HFFc6 (cell line): ENCODE measurements around the gene SV2B. TPM values are rescaled to one million over a fixed set of nuclear protein-coding genes. Genes with fewer than 3 reads are reported as not detected.

Experiments
- DNase-seq: peaks from one replicate; pipeline ENCODE4 v3.0.0-alpha.2; 2018
- H3K27ac Mint-ChIP-seq: 2 replicates; pipeline ENCODE4 v1.8.0; 2020; ENCODE audit warnings: mild to moderate bottlenecking, mixed read lengths
- H3K27me3 Mint-ChIP-seq: 2 replicates; pipeline ENCODE4 v1.8.0; 2021; ENCODE audit warnings: mild to moderate bottlenecking, moderate library complexity, mixed read lengths; ENCODE audit not compliant: insufficient read depth
- H3K36me3 Mint-ChIP-seq: 2 replicates; pipeline ENCODE4 v1.8.0; 2021; ENCODE audit warnings: low read depth, mixed read lengths
- H3K4me1 Mint-ChIP-seq: 2 replicates; pipeline ENCODE4 v1.8.0; 2020; ENCODE audit warnings: low read depth, mixed read lengths
- H3K4me3 Mint-ChIP-seq: 2 replicates; pipeline ENCODE4 v1.8.0; 2020; ENCODE audit warnings: mild to moderate bottlenecking, moderate library complexity, mixed read lengths
- H3K9me3 Mint-ChIP-seq: 2 replicates; pipeline ENCODE4 v1.8.0; 2020; ENCODE audit warnings: mild to moderate bottlenecking, mixed read lengths
- total RNA-seq, 6 experiments: library from RNA; stranded (reverse); fragmentation: NEBNext Ultra II Directional; extraction: Animal tissue kit (Norgen Biotek cat#: 25700); gene quantifications; 2 replicates in 1 of 6; 3 replicates in 5 of 6; pipeline ENCODE4 v1.2.3, GENCODE V29; 2021
- TF ChIP-seq, protein P1 (sequence below): fragments of 200-600 bp; sonication (generic); IDR thresholded peaks from 2 replicates; pipeline ENCODE4 v1.5.0; 2021; ENCODE audit warnings: antibody characterized with exemption, mild to moderate bottlenecking

The SV2B gene
- total RNA-seq, 6 experiments from 2014 or later = not detected

DNA sequence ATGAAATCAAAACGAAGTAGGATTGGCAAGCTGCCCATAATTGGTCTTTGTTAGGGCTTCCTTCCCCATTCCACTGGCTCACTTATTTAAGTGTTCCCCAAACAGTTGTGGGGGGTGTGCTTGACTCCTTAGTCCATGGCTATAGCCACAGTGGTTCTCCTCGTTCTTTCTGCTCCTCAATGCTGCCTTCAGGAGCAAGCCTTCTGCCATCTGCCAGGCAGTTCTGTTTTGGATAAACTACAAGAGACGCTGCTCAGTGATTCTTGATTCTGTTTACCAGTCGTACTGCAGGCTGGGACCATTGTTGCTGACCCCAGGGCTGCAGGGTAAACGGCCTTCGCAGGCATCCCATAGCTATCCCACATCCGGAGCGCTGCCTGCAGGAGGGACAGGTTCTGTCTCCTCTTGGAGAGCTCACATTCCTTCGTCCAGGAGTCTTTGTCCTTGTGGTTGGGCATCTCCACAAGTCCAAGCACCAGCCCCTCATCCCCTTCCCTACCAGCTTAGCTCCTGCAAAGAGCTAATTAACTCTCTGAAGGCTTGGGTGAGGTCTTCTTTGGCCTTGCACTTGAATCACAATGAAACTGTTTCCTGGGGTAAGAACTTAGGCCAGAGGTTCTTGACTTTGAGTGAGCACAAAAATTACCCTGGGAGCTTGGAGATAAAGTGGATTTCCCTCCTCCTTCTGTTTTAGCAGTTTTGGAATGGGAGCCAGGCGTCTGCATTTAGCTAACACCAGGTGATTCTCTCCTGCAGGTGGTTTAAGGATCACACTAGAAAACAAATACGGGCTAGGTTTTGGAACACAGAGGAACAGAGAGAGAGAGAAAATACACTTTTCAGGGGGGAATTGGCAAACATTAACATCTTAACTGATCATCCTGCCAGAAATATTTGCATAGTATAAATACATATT is 114.9 kb downstream of the SV2B start:
- TF ChIP-seq, protein P1, sequence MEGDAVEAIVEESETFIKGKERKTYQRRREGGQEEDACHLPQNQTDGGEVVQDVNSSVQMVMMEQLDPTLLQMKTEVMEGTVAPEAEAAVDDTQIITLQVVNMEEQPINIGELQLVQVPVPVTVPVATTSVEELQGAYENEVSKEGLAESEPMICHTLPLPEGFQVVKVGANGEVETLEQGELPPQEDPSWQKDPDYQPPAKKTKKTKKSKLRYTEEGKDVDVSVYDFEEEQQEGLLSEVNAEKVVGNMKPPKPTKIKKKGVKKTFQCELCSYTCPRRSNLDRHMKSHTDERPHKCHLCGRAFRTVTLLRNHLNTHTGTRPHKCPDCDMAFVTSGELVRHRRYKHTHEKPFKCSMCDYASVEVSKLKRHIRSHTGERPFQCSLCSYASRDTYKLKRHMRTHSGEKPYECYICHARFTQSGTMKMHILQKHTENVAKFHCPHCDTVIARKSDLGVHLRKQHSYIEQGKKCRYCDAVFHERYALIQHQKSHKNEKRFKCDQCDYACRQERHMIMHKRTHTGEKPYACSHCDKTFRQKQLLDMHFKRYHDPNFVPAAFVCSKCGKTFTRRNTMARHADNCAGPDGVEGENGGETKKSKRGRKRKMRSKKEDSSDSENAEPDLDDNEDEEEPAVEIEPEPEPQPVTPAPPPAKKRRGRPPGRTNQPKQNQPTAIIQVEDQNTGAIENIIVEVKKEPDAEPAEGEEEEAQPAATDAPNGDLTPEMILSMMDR = no peak
- Mint-ChIP-seq H3K4me1 (no peaks in the 10 kb centered on the region), H3K36me3 (no peaks in the 10 kb centered on the region; the same call in 1 of the 2 replicates), H3K4me3 (no peak overlapping the region), H3K27ac (no peak overlapping the region), H3K9me3 (peaks cover 24% of the 10 kb centered on the region), H3K27me3 (no peaks in the 10 kb centered on the region; the same call in 1 of the 2 replicates)
- no peak for DNase-seq

DNA sequence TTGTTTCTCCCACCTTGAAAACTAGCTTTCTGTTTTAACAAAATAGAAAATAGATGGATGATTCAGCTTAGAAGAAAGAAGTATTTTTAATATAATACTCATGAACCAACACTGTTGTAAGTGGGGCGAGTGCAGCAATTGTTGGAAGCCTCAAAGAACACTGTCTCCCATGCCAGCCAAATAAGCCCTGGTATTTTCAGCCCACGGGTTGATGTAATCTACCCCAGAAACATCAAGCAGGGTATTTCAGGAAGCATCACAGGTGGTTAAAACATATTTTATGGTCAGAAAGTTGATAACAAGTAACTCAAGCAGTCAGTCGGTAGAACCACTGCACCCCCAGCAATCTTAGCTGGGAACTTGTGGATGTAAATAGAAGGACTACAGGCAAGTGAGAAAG is 115.9 kb downstream of the SV2B start:
- H3K4me1 Mint-ChIP-seq = no peaks in the 10 kb centered on the region
- TF ChIP-seq, protein P1 = no peak
- H3K4me3 Mint-ChIP-seq = no peak overlapping the region
- H3K9me3 Mint-ChIP-seq = peaks cover 19% of the 10 kb centered on the region
- no peak for DNase-seq
- H3K27me3 Mint-ChIP-seq = no peaks in the 10 kb centered on the region; the same call in 1 of the 2 replicates
- H3K36me3 Mint-ChIP-seq = no peaks in the 10 kb centered on the region; the same call in 1 of the 2 replicates
- H3K27ac Mint-ChIP-seq = no peak overlapping the region

DNA sequence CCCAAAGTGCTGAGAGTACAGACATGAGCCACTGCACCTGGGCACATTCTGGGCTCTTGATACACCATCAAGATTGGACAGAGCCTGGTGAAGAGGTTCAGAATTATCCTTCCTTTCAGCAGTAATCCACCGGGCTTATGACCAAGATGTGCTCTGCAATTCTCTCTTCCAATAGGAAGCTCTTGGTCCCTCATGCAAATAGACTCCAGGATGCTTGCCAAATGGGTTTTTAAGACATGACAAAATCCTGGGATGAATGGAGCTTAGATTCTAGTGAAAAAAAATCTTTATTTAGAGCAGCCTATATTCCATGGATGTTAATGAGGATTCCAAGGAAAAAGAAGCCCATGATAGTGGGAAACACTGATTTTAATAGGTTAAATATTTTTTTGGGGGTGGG is 119.1 kb downstream of the SV2B start:
- H3K27ac Mint-ChIP-seq = no peak overlapping the region

DNA sequence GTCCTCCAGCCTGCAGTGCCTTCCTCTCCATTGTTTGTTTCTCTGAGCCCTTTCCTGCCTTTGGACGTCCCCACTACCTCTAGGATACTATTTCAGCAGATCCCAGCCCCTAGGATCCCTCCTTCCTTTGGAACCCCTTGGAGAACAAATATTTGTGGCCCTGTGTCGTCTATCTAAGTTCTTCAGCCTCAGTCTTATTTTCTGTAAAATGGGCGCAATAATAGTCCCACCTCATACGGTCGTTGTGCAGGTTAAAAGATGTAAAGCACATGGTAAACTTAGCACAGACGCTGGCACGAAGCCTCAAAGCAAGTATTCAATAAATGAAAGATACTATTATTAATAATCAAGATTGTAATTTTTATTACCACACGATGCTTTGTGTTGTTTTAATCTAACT is 122.0 kb downstream of the SV2B start:
- no peak overlapping the region for H3K27ac Mint-ChIP-seq
- DNase-seq = no peak
- H3K9me3 Mint-ChIP-seq = peaks cover 28% of the 10 kb centered on the region
- H3K36me3 Mint-ChIP-seq = no peaks in the 10 kb centered on the region
- no peaks in the 10 kb centered on the region for H3K4me1 Mint-ChIP-seq
- TF ChIP-seq, protein P1 = no peak
- no peak overlapping the region for H3K4me3 Mint-ChIP-seq
- no peaks in the 10 kb centered on the region for H3K27me3 Mint-ChIP-seq

More for the DNA sequence above, 119.1 kb downstream of the SV2B start:
- peaks cover 20% of the 10 kb centered on the region for H3K9me3 Mint-ChIP-seq
- no peak for DNase-seq
- H3K27me3 Mint-ChIP-seq = no peaks in the 10 kb centered on the region
- no peaks in the 10 kb centered on the region for H3K4me1 Mint-ChIP-seq
- no peaks in the 10 kb centered on the region for H3K36me3 Mint-ChIP-seq
- H3K4me3 Mint-ChIP-seq = no peak overlapping the region
- TF ChIP-seq, protein P1 = no peak

DNA sequence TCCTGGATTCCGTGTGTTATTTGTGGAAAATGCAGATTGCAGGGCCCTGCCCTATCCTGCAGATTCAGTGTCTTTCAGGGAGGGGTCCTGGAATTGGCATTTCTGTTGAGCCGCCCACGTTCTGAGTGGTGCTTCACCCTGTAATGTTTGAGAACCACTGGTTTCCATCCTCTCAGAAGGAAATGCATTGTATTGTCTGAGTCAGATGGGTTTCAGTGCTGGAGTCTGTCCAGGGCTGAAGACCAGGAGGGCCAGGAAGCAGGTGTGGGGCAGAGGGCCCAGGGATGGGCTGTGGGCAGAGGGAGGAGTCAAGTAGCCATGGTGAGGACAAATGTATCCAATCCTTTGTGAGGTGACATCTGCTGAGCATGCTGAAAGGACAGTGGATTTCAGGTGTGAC is 123.8 kb downstream of the SV2B start:
- H3K4me3 Mint-ChIP-seq = no peak overlapping the region
- TF ChIP-seq, protein P1 = no peak
- peaks cover 27% of the 10 kb centered on the region; the same call in 1 of the 2 replicates for H3K9me3 Mint-ChIP-seq
- no peak overlapping the region for H3K27ac Mint-ChIP-seq
- DNase-seq = no peak
- no peaks in the 10 kb centered on the region; the same call in 1 of the 2 replicates for H3K27me3 Mint-ChIP-seq
- no peaks in the 10 kb centered on the region for H3K36me3 Mint-ChIP-seq
- H3K4me1 Mint-ChIP-seq = no peaks in the 10 kb centered on the region
